Measurements from ENCODE around the gene RPS3. TPM values are rescaled to one million over a fixed set of nuclear protein-coding genes. Genes with fewer than 3 reads are reported as not detected.
A peak's percentile ranks its signal among the peaks of the same experiment; 100 is the strongest.

The RPS3 gene
- total RNA-seq, 1 experiment from 2014 or later: 2,875 TPM

GRCh38 chr11:75398906-75399305, 412 bp upstream of the RPS3 start:
- intact Hi-C loops (cut with micrococcal nuclease; ENCODE audit: unreplicated experiment): no loop called here
- Histone ChIP-seq H3K36me3 (ENCODE audit: insufficient read depth, low read length, poor library complexity, severe bottlenecking) (peaks cover 37% of the 10 kb centered on the region), H3K27ac (ENCODE audit: low read depth, low read length, poor library complexity, severe bottlenecking) (no peak overlapping the region), H3K27me3 (replicated peaks; ENCODE audit: insufficient read depth, low read depth, low read length, poor library complexity) (no peaks in the 10 kb centered on the region), H3K9me3 (ENCODE audit: low read depth, low read length, poor library complexity, severe bottlenecking) (no peaks in the 10 kb centered on the region), H3K4me1 (ENCODE audit: insufficient read depth, low read length, poor library complexity, severe bottlenecking) (peaks cover 25% of the 10 kb centered on the region), H3K4me3 (ENCODE audit: low read depth, low read length, poor library complexity, severe bottlenecking) (peak overlapping the region; percentile 70)
- BruUV-seq (replicated peaks): no TSS peak
- CTCF ChIA-PET: no interaction called here
- DNase-seq (ENCODE audit: low spot score): no peak
- POLR2A ChIA-PET (ENCODE audit: low non-redundant PET): no interaction called here
- no peak for TF ChIP-seq EZH2 (IDR thresholded peaks at IDR 0.05; ENCODE audit: borderline replicate concordance, low read depth, low read length, poor library complexity, severe bottlenecking)
- TF ChIP-seq, protein P1, sequence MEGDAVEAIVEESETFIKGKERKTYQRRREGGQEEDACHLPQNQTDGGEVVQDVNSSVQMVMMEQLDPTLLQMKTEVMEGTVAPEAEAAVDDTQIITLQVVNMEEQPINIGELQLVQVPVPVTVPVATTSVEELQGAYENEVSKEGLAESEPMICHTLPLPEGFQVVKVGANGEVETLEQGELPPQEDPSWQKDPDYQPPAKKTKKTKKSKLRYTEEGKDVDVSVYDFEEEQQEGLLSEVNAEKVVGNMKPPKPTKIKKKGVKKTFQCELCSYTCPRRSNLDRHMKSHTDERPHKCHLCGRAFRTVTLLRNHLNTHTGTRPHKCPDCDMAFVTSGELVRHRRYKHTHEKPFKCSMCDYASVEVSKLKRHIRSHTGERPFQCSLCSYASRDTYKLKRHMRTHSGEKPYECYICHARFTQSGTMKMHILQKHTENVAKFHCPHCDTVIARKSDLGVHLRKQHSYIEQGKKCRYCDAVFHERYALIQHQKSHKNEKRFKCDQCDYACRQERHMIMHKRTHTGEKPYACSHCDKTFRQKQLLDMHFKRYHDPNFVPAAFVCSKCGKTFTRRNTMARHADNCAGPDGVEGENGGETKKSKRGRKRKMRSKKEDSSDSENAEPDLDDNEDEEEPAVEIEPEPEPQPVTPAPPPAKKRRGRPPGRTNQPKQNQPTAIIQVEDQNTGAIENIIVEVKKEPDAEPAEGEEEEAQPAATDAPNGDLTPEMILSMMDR (conservative IDR thresholded peaks at IDR 0.05; ENCODE audit: low read depth, low read length): no peak

- CTCF ChIA-PET: interaction anchor here (0.6 kb wide), 1 partner anchor 8 kb away, joined by 3 read pairs; no protein-coding TSS in a partner anchor
Measured at GRCh38 chr11:75400146-75400865, 988 bp downstream of the RPS3 start.

DNA sequence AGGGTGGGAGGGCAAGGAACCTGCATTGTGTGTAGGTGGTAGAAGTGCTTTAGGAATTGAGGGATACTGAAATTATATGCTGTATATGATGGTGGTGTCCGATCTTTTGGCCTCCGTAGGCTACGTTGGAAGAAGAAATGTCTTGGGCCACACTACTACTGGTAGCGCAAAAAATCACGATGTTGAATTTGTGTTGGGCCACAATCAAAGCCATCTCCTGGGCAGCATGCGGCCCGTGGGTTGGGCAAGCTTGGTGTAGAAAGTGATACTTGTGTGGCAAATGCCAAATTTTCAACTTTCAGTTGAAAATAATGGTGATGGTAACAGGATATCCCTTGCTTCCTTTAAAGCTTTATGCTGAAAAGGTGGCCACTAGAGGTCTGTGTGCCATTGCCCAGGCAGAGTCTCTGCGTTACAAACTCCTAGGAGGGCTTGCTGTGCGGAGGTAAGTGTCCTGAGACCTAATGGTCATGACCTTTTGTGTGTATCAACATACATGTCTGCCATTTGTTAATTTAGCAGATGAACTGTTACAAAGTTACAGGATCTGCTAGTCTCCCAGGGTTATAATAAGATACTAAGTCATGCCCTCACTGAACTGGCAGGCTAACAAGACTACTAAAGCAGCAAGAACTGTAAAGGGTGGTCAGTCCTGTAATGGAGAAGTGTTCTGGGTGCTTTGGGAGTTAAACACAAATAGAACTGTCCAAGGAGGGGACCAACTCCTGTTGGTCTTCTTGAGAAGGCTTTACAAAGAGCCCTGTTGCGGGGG, 2.9 kb downstream of the RPS3 start:
- no peaks in the 10 kb centered on the region for H3K27me3 ChIP-seq (replicated peaks; ENCODE audit: insufficient read depth, low read depth, low read length, poor library complexity)
- peak overlapping the region; percentile 94 for H3K27ac ChIP-seq (ENCODE audit: low read depth, low read length, poor library complexity, severe bottlenecking)
- no peak for TF ChIP-seq EZH2 (IDR thresholded peaks at IDR 0.05; ENCODE audit: borderline replicate concordance, low read depth, low read length, poor library complexity, severe bottlenecking)
- TF ChIP-seq, protein P1 (conservative IDR thresholded peaks at IDR 0.05; ENCODE audit: low read depth, low read length): no peak
- intact Hi-C loops (cut with micrococcal nuclease; ENCODE audit: unreplicated experiment): no loop called here
- H3K4me1 ChIP-seq (ENCODE audit: insufficient read depth, low read length, poor library complexity, severe bottlenecking): peaks cover 25% of the 10 kb centered on the region
- ChIA-PET CTCF (interaction anchor here (0.9 kb wide), 1 partner anchor 13 kb away, joined by 4 read pairs; no protein-coding TSS in a partner anchor), POLR2A (ENCODE audit: low non-redundant PET) (no interaction called here)
- BruUV-seq (replicated peaks): no TSS peak
- no peak for DNase-seq (ENCODE audit: low spot score)
- peak overlapping the region; percentile 70 for H3K4me3 ChIP-seq (ENCODE audit: low read depth, low read length, poor library complexity, severe bottlenecking)
- peaks cover 70% of the 10 kb centered on the region for H3K36me3 ChIP-seq (ENCODE audit: insufficient read depth, low read length, poor library complexity, severe bottlenecking)
- H3K9me3 ChIP-seq (ENCODE audit: low read depth, low read length, poor library complexity, severe bottlenecking): no peaks in the 10 kb centered on the region

More at GRCh38 chr11:75400146-75400865, 988 bp downstream of the RPS3 start:
- Histone ChIP-seq H3K4me1 (ENCODE audit: insufficient read depth, low read length, poor library complexity, severe bottlenecking) (peaks cover 25% of the 10 kb centered on the region), H3K27me3 (replicated peaks; ENCODE audit: insufficient read depth, low read depth, low read length, poor library complexity) (no peaks in the 10 kb centered on the region), H3K36me3 (ENCODE audit: insufficient read depth, low read length, poor library complexity, severe bottlenecking) (peaks cover 51% of the 10 kb centered on the region), H3K4me3 (ENCODE audit: low read depth, low read length, poor library complexity, severe bottlenecking) (peak overlapping the region; percentile 70), H3K9me3 (ENCODE audit: low read depth, low read length, poor library complexity, severe bottlenecking) (no peaks in the 10 kb centered on the region), H3K27ac (ENCODE audit: low read depth, low read length, poor library complexity, severe bottlenecking) (peak overlapping the region; percentile 94)
- BruUV-seq (replicated peaks): TSS peak; percentile 61
- peak; percentile 34 for DNase-seq (ENCODE audit: low spot score)
- TF ChIP-seq, protein P1 (conservative IDR thresholded peaks at IDR 0.05; ENCODE audit: low read depth, low read length): no peak
- no peak for TF ChIP-seq EZH2 (IDR thresholded peaks at IDR 0.05; ENCODE audit: borderline replicate concordance, low read depth, low read length, poor library complexity, severe bottlenecking)
- intact Hi-C loops (cut with micrococcal nuclease; ENCODE audit: unreplicated experiment): no loop called here
- POLR2A ChIA-PET (ENCODE audit: low non-redundant PET): interaction anchor here (0.6 kb wide), 3 partner anchors 32 to 211 kb away, joined by 3 to 15 read pairs (median 4); partner anchors contain the start of gene KLHL35
